Measurements from ENCODE around the gene TRIM40.

Gene TRIM40

DNA sequence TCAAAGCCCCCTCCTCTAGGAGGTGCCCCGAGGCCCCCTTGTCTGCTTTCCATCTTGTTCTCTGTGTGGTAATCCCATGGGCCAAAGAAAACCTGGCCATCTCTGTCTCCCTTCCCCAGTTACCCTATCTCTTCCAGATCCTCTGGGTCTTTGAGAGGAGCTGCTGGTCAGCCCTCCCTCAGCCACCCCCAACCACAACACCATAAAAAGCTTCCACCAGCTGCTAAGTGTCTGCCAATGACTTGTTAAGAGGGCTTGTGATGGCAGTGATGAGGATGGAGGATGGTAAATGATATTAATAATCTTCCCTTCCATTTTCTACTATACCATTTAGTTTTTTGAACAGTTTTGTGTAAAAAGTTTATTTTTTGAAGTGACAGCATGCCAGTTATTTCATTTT lies 60.0 kb downstream of the TRIM40 start:
- in situ Hi-C loops (cut with MboI; ENCODE audit: low sequenced_read_pairs) = no loop called here

DNA sequence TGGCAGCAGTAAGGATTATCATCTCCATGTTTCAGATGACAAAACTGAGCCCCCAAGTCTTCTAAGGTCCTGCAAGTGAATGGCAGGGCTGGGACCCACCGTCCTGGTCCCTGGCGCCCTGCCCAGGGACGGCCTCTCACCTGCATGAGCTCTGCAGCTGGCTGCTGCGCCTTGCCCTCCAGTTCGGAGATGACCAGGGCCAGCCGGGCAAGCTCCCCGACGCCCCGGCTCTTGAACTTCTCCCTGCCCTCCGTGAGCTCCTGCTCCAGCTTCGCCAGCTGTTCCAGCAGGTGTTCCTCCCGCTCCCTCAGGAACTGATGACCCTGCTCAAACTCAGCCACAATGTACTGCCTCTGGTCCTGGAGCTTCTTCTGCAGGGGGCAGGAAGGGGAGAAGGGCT lies 60.4 kb downstream of the TRIM40 start:
- in situ Hi-C loops (cut with MboI; ENCODE audit: low sequenced_read_pairs) = no loop called here
